ENCODE data around the gene DDX51.

GRCh38 chr12:132176920-132177551 lies 32.9 kb upstream of the DDX51 start:
- TF ChIP-seq CREB1 (IDR thresholded peaks at IDR 0.05; ENCODE audit: low read depth) (no peak), FOXM1 (IDR thresholded peaks at IDR 0.05; ENCODE audit: borderline replicate concordance, low read depth) (no peak)
